Mucosa of descending colon (tissue), 3 donors: Measurements from ENCODE around the gene HASPIN. TPM values are rescaled to one million over a fixed set of nuclear protein-coding genes. Genes with fewer than 3 reads are reported as not detected.
"Not testable (repeated sequence)": the region's sequence is repeated elsewhere in the genome, so short reads cannot be mapped to it uniquely, and the experiment has no call there.

Experiments used
- ATAC-seq: fragments of 200-7000 bp; cut with Tn5 transposase; one replicate; pipeline ENCODE4 v1.9.1; 2020; ENCODE audit warnings: mild to moderate bottlenecking, moderate library complexity
- DNase-seq, 3 donors: peaks; one replicate each; pipeline ENCODE4 v3.0.0-alpha.2; 2020
- H3K36me3 ChIP-seq: fragments of 200-600 bp; one replicate; pipeline ENCODE4 v1.8.0; 2021; ENCODE audit warnings: low read depth, mild to moderate bottlenecking
- H3K4me1 ChIP-seq: fragments of 200-600 bp; one replicate; pipeline ENCODE4 v1.8.0; 2021; ENCODE audit warnings: low read depth, mild to moderate bottlenecking
- H3K4me3 ChIP-seq: fragments of 200-600 bp; one replicate; pipeline ENCODE4 v1.8.0; 2021; ENCODE audit warnings: mild to moderate bottlenecking
- H3K9me3 ChIP-seq: fragments of 200-600 bp; one replicate; pipeline ENCODE4 v1.8.0; 2021; ENCODE audit warnings: mild to moderate bottlenecking
- CTCF ChIP-seq: fragments of 200-600 bp; IDR thresholded peaks from one replicate; pipeline ENCODE4 v1.8.0; 2022; ENCODE audit warnings: antibody characterized with exemption, mild to moderate bottlenecking
- intact Hi-C, 2 donors: fragments of 100-400 bp; cut with DNase I in 1 of 2; cut with micrococcal nuclease in 1 of 2; formaldehyde crosslinking; loops; one replicate each; pipeline versions ENCODE4 v1.11.0 to v1.11.1; 2022; cut with DNase I, micrococcal nuclease
- total RNA-seq, 3 donors: library from RNA; stranded (reverse); fragmentation: NEBNext Ultra II Directional in 2 of 3; extraction: Animal tissue kit (Norgen Biotek cat#: 25700) in 2 of 3; gene quantifications; one replicate each; pipeline versions ENCODE4 v1.2.1 to v1.2.4, GENCODE V29; 2021 to 2023
- donor health status: DM: no; HTN: no; CAD: no; lungs with moderate emphysema.
- donor health status: DM: no; HTN: no; CAD: no.
- donor health status: DM: no; HTN: yes; CAD: no.

Gene HASPIN
- total RNA-seq, 3 donors from 2014 or later, result 0.70 to 3.6 (median 1.1) TPM

- DNase-seq (no peak), ATAC-seq (no peak)
- Histone ChIP-seq H3K4me1 (no peaks in the 10 kb centered on the region), H3K36me3 (no peaks in the 10 kb centered on the region), H3K9me3 (no peaks in the 10 kb centered on the region), H3K4me3 (no peak overlapping the region)
- no peak for TF ChIP-seq CTCF
- intact Hi-C loops, result no loop called here
Measured at GRCh38 chr17:3730881-3731429, 7.3 kb downstream of the HASPIN start.

GRCh38 chr17:3732210-3732621 lies 8.5 kb downstream of the HASPIN start:
- intact Hi-C loops, result no loop called here
- peak; percentile 32 for ATAC-seq
- no peak for TF ChIP-seq CTCF
- Histone ChIP-seq H3K4me1 (no peaks in the 10 kb centered on the region), H3K36me3 (no peaks in the 10 kb centered on the region), H3K4me3 (no peak overlapping the region), H3K9me3 (no peaks in the 10 kb centered on the region)
- DNase-seq, result peak in 2 of 3 donors; percentile 25 to 31

- peak in 1 of 3 donors; percentile 7 for DNase-seq
- not testable (repeated sequence) for H3K36me3 ChIP-seq, H3K4me3 ChIP-seq, ATAC-seq, H3K9me3 ChIP-seq
- H3K4me1 ChIP-seq, result peaks cover 13% of the 10 kb centered on the region
- intact Hi-C loops, result loop anchor here in 1 of 2 donors (5.0 kb wide), 1 partner anchor 107 kb away; no protein-coding TSS in a partner anchor
Measured at GRCh38 chr17:3734911-3735276, 11.2 kb downstream of the HASPIN start.

GRCh38 chr17:3735515-3735914 lies 11.8 kb downstream of the HASPIN start:
- ATAC-seq (no peak), DNase-seq (peak in 1 of 3 donors; percentile 17)
- intact Hi-C loops, result loop anchor here in 1 of 2 donors (5.0 kb wide), 1 partner anchor 107 kb away; no protein-coding TSS in a partner anchor
- no peaks in the 10 kb centered on the region for H3K9me3 ChIP-seq
- peaks cover 13% of the 10 kb centered on the region for H3K4me1 ChIP-seq
- no peak overlapping the region for H3K4me3 ChIP-seq
- no peak for TF ChIP-seq CTCF
- H3K36me3 ChIP-seq, result no peaks in the 10 kb centered on the region

- Histone ChIP-seq H3K4me1 (peaks cover 13% of the 10 kb centered on the region), H3K36me3 (no peaks in the 10 kb centered on the region), H3K4me3 (no peak overlapping the region), H3K9me3 (no peaks in the 10 kb centered on the region)
- DNase-seq (peak; percentile 71 to 72 (median 72)), ATAC-seq (peak; percentile 86)
- no peak for TF ChIP-seq CTCF
- intact Hi-C loops, result loop anchor here in 1 of 2 donors (5.0 kb wide), 1 partner anchor 104 kb away; no protein-coding TSS in a partner anchor
Measured at GRCh38 chr17:3738562-3739295, 15.0 kb downstream of the HASPIN start.
